Stimulated activated naive B cell treated with anti-CD40 and anti-IgM and Interleukin-4, amounts not matched to agents 10 μg/mL and 1 μg/mL and 100 μg/mL, for 72 hours (primary cell): ENCODE data around the gene CCDC12.
"Not testable (repeated sequence)": the region's sequence is repeated elsewhere in the genome, so short reads cannot be mapped to it uniquely, and the experiment has no call there.

Experiments used
- ATAC-seq, 2 donors: fragments of 150-1000 bp; cut with Tn5 transposase; replicated peaks; 2 replicates each; pipeline ENCODE4 v1.10.0; 2021; ENCODE audit warnings: moderate library complexity in 1 of 2
- DNase-seq: peaks from one replicate; pipeline ENCODE4 v3.0.0; 2021
- H3K27ac Mint-ChIP-seq: one replicate; pipeline ENCODE4 v1.8.0; 2022; ENCODE audit warnings: mild to moderate bottlenecking, mixed read lengths
- H3K27me3 Mint-ChIP-seq, 2 donors: one replicate each; pipeline ENCODE4 v1.8.0; 2022; ENCODE audit warnings: mixed read lengths in 2 of 2
- H3K36me3 Mint-ChIP-seq, 2 donors: one replicate each; pipeline ENCODE4 v1.8.0; 2022; ENCODE audit warnings: mixed read lengths in 2 of 2, mild to moderate bottlenecking in 1 of 2
- H3K4me1 Mint-ChIP-seq, 2 donors: one replicate each; pipeline ENCODE4 v1.8.0; 2022; ENCODE audit warnings: mixed read lengths in 2 of 2, mild to moderate bottlenecking in 1 of 2
- H3K4me3 Mint-ChIP-seq, 2 donors: one replicate each; pipeline ENCODE4 v1.8.0; 2022; ENCODE audit warnings: mild to moderate bottlenecking in 2 of 2, mixed read lengths in 2 of 2, moderate library complexity in 1 of 2
- H3K9me3 Mint-ChIP-seq, 2 donors: one replicate each; pipeline ENCODE4 v1.8.0; 2022; ENCODE audit warnings: mixed read lengths in 2 of 2, mild to moderate bottlenecking in 1 of 2

Gene CCDC12

DNA sequence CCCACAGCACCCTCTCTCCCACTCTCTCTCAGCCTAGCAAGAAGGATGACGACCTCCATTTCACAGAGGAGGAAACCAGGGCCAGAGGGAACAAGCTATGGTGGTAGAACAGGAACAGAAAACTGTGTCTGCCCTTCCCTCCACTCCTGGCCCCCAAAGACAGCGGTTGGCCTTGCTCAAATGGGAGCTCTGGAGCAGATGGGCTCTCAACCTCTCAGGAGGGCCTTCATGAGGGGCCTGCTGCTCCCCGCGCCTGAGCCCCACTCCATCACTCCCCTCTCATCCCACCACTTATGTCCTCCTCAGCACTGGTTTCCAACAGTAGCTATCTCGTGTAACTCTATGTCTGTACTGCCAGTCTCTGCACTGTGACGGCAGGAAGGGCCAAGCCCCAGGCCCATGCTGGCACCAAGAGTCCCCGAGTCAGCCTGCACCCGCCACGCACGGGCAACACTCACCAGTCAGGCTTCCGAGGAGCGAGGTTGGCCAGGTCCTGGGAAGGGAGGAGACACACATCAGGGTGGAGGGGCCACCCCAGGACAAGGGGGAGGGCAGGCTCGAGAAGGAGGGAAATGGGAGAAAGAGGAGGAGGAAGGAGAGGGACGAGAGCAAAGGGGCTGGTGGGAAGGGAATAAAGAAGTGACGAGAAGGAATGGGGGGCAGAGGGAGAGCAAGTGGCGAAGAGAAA lies 53.5 kb downstream of the CCDC12 start:
- DNase-seq (no peak), ATAC-seq (no peak)
- H3K4me3 Mint-ChIP-seq: peak overlapping the region in 1 of 2 donors; percentile 52
- H3K36me3 Mint-ChIP-seq: peaks cover 59 to 72% of the 10 kb centered on the region in 2 donors
- peaks cover 0 to 1% of the 10 kb centered on the region in 2 donors for H3K9me3 Mint-ChIP-seq
- peak overlapping the region; percentile 91 for H3K27ac Mint-ChIP-seq
- no peaks in the 10 kb centered on the region for H3K27me3 Mint-ChIP-seq
- peaks cover 38 to 52% of the 10 kb centered on the region in 2 donors for H3K4me1 Mint-ChIP-seq

- Mint-ChIP-seq H3K27ac (peak overlapping the region; percentile 51), H3K9me3 (peaks cover 5% of the 10 kb centered on the region in 2 donors), H3K4me3 (no peak overlapping the region)
These were observed 54.1 kb downstream of the CCDC12 start for GRCh38 chr3:46922426-46922825.

GRCh38 chr3:46921871-46922271 lies 54.7 kb downstream of the CCDC12 start:
- DNase-seq (no peak), ATAC-seq (no peak)
- Mint-ChIP-seq H3K9me3 (peaks cover 5% of the 10 kb centered on the region in 2 donors), H3K4me1 (peaks cover 31 to 45% of the 10 kb centered on the region in 2 donors), H3K36me3 (peaks cover 65 to 80% of the 10 kb centered on the region in 2 donors), H3K27ac (peak overlapping the region; percentile 31), H3K4me3 (no peak overlapping the region), H3K27me3 (no peaks in the 10 kb centered on the region)

More at GRCh38 chr3:46922426-46922825, 54.1 kb downstream of the CCDC12 start:
- Mint-ChIP-seq H3K27me3 (no peaks in the 10 kb centered on the region), H3K4me1 (peaks cover 37 to 47% of the 10 kb centered on the region in 2 donors), H3K36me3 (peaks cover 63 to 76% of the 10 kb centered on the region in 2 donors)
- no peak for ATAC-seq
- DNase-seq: no peak

DNA sequence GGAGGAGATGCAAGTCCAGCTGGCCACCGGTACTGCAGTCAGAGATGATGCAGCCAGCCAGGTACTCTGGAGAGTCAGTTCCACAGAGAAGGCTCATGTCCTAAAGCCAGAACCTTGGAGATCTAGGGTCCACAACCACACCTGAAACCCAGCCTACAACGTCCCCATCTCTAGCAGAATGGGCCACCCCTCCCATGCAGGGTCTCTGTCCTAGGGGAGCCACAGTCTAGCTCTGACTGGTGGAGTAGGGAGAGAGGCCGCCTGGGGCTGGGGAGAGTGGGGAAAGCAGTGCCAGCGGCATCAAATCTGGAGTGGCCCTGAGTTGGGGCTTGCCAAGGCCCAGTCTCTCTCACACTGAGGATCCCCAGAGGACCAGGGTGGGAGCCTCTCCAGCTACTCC lies 55.5 kb downstream of the CCDC12 start:
- Mint-ChIP-seq H3K4me3 (no peak overlapping the region), H3K27ac (no peak overlapping the region), H3K27me3 (no peaks in the 10 kb centered on the region), H3K9me3 (peaks cover 5% of the 10 kb centered on the region in 2 donors), H3K4me1 (peaks cover 23 to 43% of the 10 kb centered on the region in 2 donors), H3K36me3 (peaks cover 71 to 81% of the 10 kb centered on the region in 2 donors)
- ATAC-seq (no peak), DNase-seq (no peak)

DNA sequence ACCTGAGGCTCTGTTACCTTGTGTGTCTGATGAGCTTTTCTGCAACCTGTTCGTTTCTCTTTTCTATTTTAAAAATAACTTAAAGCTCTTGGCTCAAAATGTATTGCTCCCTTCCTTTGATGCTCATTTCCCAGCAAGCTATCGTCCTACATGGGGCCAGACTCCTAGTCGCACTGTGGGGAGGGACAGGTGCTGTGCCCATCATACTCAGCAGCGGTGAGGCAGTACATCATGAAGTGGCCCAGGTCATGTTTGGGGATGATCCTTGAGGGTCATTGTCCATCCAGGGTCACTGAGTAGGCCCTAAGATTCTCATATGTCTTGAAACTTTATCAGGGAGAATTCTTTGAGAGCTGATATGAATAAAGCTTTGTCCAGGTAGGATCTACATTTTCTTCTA lies 57.9 kb downstream of the CCDC12 start:
- peaks cover 5% of the 10 kb centered on the region in 2 donors for H3K9me3 Mint-ChIP-seq
- H3K36me3 Mint-ChIP-seq: peaks cover 61 to 76% of the 10 kb centered on the region in 2 donors
- no peak overlapping the region for H3K4me3 Mint-ChIP-seq
- DNase-seq (no peak), ATAC-seq (no peak)
- peaks cover 9 to 32% of the 10 kb centered on the region in 2 donors for H3K4me1 Mint-ChIP-seq
- no peak overlapping the region for H3K27ac Mint-ChIP-seq
- no peaks in the 10 kb centered on the region for H3K27me3 Mint-ChIP-seq

DNA sequence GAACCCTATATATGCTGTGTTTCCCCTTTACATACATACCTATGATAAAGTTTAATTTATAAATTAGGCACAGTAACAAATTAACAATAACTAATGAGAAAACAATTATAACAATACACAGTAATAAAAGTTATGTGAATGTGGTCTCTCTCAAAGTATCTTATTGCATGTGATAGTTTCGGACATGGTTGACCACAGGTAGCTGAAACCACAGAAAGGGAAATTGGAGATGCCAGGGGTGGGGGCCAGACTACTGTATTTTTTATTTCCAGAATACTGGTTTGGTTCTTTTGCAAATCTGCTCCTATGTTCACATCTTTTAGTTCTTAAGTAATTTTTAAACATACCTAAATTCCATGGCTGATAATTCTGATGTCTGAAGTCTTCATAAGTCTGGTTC lies 58.3 kb downstream of the CCDC12 start:
- H3K4me3 Mint-ChIP-seq: no peak overlapping the region
- H3K4me1 Mint-ChIP-seq: peaks cover 7 to 28% of the 10 kb centered on the region in 2 donors
- peaks cover 56 to 75% of the 10 kb centered on the region in 2 donors for H3K36me3 Mint-ChIP-seq
- peak overlapping the region; percentile 56 for H3K27ac Mint-ChIP-seq
- H3K9me3 Mint-ChIP-seq: peaks cover 5% of the 10 kb centered on the region in 2 donors
- DNase-seq (no peak), ATAC-seq (no peak)
- no peaks in the 10 kb centered on the region for H3K27me3 Mint-ChIP-seq

- no peak overlapping the region for H3K27ac Mint-ChIP-seq
- ATAC-seq (no peak), DNase-seq (no peak)
- peaks cover 5% of the 10 kb centered on the region in 2 donors for H3K9me3 Mint-ChIP-seq
- H3K27me3 Mint-ChIP-seq: no peaks in the 10 kb centered on the region
- no peak overlapping the region for H3K4me3 Mint-ChIP-seq
- H3K4me1 Mint-ChIP-seq: peaks cover 5 to 20% of the 10 kb centered on the region in 2 donors
- peaks cover 51 to 68% of the 10 kb centered on the region in 2 donors for H3K36me3 Mint-ChIP-seq
These were observed 59.3 kb downstream of the CCDC12 start for GRCh38 chr3:46917257-46917656.

GRCh38 chr3:46916799-46917198 lies 59.7 kb downstream of the CCDC12 start:
- Mint-ChIP-seq H3K36me3 (peaks cover 50 to 68% of the 10 kb centered on the region in 2 donors), H3K27ac (no peak overlapping the region)
- ATAC-seq: no peak

GRCh38 chr3:46916278-46916677 lies 60.3 kb downstream of the CCDC12 start:
- peaks cover 44 to 66% of the 10 kb centered on the region in 2 donors for H3K36me3 Mint-ChIP-seq

More at GRCh38 chr3:46916799-46917198, 59.7 kb downstream of the CCDC12 start:
- H3K9me3 Mint-ChIP-seq: peaks cover 5% of the 10 kb centered on the region in 2 donors
- no peak overlapping the region for H3K4me3 Mint-ChIP-seq
- no peaks in the 10 kb centered on the region for H3K27me3 Mint-ChIP-seq
- no peak for DNase-seq
- H3K4me1 Mint-ChIP-seq: peaks cover 5 to 20% of the 10 kb centered on the region in 2 donors

DNA sequence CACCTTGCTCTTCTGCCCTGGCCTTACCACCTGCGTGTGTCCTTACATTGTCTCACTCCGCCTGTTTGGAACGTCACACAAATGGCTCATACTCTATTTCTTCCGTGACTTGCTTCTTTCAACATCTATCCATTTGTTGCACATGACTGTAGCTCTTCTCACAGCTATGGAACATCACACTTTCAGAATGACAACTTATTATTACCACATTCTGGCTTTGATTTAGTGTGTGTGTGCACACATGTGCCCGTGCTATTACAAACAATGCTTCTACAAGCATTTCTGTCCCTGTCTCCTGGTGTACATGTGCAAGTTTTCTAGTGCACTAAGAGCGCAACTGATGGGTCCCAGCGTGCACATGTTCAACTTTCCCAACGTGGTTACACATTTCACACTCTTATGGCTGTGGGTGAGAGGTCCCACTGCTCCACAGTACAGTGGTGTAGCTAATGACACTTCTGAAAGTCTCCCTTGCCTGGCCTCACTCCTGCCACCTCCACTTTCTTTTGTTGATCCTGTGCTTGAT lies 61.2 kb downstream of the CCDC12 start:
- DNase-seq (no peak), ATAC-seq (peak in 1 of 2 donors; percentile 26)
- Mint-ChIP-seq H3K4me1 (peaks cover 5 to 20% of the 10 kb centered on the region in 2 donors), H3K36me3 (peaks cover 39 to 60% of the 10 kb centered on the region in 2 donors), H3K27ac (no peak overlapping the region), H3K9me3 (peaks cover 5% of the 10 kb centered on the region in 2 donors), H3K4me3 (no peak overlapping the region), H3K27me3 (no peaks in the 10 kb centered on the region)

More at GRCh38 chr3:46916278-46916677, 60.3 kb downstream of the CCDC12 start:
- ATAC-seq: no peak
- no peak overlapping the region for H3K4me3 Mint-ChIP-seq
- H3K27ac Mint-ChIP-seq: peak overlapping the region; percentile 79
- no peak for DNase-seq
- H3K27me3 Mint-ChIP-seq: no peaks in the 10 kb centered on the region
- H3K9me3 Mint-ChIP-seq: peaks cover 5% of the 10 kb centered on the region in 2 donors
- peaks cover 5 to 20% of the 10 kb centered on the region in 2 donors for H3K4me1 Mint-ChIP-seq

- Mint-ChIP-seq H3K27ac (peak overlapping the region; percentile 56), H3K4me1 (peaks cover 5 to 20% of the 10 kb centered on the region in 2 donors), H3K36me3 (peaks cover 34 to 55% of the 10 kb centered on the region in 2 donors), H3K9me3 (peaks cover 5% of the 10 kb centered on the region in 2 donors), H3K4me3 (no peak overlapping the region), H3K27me3 (no peaks in the 10 kb centered on the region)
- no peak for DNase-seq
- no peak for ATAC-seq
These were observed 61.7 kb downstream of the CCDC12 start for GRCh38 chr3:46914849-46915248.

DNA sequence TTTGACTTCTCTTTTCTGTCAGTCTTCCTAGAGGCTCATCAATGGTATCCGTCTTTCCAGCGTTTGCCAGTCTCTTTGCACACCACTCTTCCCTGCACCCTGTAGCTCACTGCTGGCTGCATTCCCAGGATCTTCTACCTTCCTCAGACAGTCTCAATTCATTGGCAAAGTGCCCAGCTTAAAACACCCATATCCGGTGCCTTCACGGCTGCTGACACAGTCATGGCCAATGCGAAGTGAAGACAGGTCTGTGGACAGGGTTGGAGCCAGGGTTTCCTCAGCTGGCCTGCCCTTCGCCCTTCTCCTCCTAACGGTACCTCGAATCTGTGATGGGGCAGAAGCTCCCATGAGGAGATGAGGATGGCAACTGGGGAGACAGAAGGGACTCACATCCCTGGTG lies 62.9 kb downstream of the CCDC12 start:
- peaks cover 4 to 5% of the 10 kb centered on the region in 2 donors for H3K9me3 Mint-ChIP-seq
- ATAC-seq: no peak
- H3K27me3 Mint-ChIP-seq: no peaks in the 10 kb centered on the region
- H3K4me3 Mint-ChIP-seq: no peak overlapping the region
- H3K4me1 Mint-ChIP-seq: peaks cover 10 to 28% of the 10 kb centered on the region in 2 donors
- H3K36me3 Mint-ChIP-seq: peaks cover 27 to 44% of the 10 kb centered on the region in 2 donors
- no peak overlapping the region for H3K27ac Mint-ChIP-seq
- no peak for DNase-seq

DNA sequence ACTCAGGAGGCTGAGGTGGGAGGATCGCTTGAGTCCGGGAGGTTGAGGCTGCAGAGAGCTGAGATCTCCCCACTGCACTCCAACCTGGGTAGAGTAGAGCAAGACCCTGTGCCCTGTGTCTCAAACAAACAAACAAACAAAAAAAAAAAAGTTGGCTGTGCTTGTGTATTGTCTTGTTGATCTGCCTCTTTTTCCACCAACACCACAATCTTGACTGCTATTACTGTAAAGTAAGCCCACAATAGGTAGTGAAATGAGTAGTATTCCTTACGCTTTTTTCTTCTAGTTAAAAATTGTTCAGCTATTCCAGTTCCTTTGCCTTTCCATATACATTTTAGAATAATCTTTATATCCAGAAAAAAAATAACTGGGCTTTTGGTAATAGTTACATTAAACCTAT lies 63.6 kb downstream of the CCDC12 start:
- ATAC-seq: no peak
- Mint-ChIP-seq H3K4me1 (peaks cover 10 to 28% of the 10 kb centered on the region in 2 donors), H3K9me3 (peaks cover 3 to 5% of the 10 kb centered on the region in 2 donors), H3K27me3 (no peaks in the 10 kb centered on the region), H3K36me3 (peaks cover 21 to 38% of the 10 kb centered on the region in 2 donors), H3K4me3 (no peak overlapping the region), H3K27ac (no peak overlapping the region)
- DNase-seq: no peak

DNA sequence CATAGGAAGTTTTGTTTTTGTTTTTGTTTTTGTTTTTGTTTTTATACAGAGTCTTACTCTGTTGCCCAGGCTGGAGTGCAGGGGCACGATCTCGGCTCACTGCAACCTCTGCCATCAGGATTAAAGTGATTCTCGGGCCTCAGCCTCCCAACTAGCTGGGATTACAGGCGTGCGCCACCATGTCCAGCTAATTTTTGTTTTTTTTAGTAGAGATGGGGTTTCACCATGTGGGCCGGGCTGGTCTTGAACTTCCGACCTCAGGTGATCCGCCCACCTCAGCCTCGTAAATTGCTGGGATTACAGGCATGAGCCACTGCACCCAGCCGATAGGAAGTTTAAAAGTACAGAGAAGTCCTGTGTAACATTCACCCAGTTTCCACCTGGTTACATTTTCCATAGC lies 65.6 kb downstream of the CCDC12 start:
- H3K4me3 Mint-ChIP-seq, DNase-seq, ATAC-seq, H3K27me3 Mint-ChIP-seq, H3K9me3 Mint-ChIP-seq, H3K27ac Mint-ChIP-seq: not testable (repeated sequence)
- peaks cover 8 to 17% of the 10 kb centered on the region in 2 donors for H3K4me1 Mint-ChIP-seq
- H3K36me3 Mint-ChIP-seq: peaks cover 6 to 19% of the 10 kb centered on the region in 2 donors
